ENCODE data around the gene CDK17. TPM values are rescaled to one million over a fixed set of nuclear protein-coding genes. Genes with fewer than 3 reads are reported as not detected.

CDK17 gene
- total and polyA plus RNA-seq, 2 donors (not counting 1 experiment from before 2014, with no cell fraction given), result 15.6 to 87.8 TPM

DNA sequence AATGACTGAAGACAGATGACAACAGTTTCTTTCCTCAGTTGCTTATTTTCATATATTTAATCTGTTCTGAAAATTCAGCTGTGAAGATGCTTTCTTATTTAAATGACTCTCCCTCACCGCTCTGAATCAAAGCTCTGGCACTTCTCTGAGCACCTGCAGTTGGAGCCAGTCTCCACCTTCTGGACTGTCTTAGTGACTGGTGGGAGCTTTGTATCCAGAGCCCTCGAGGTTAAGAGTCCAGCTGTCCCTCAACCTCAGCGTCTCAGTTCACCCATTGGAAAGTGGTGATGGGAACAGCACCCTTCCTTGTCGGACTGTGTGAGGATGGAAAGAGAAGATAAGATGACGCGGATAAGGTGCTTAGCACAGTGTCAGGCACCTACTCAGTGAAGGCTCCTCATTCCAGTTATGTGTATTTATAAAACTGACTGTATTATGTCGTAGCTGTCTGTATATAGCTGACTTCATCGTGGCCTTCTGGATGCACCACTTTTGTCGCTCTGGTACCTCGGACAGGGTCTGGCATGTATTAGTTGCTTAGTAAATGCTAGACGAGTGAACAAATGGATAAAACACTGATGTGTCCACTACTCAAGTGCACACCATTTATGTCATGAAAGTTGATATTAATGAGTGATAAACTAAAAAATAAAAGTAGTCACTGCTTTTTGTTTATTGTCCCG is 171.5 kb downstream of the CDK17 start:
- no peaks in the 10 kb centered on the region for H3K27me3 Mint-ChIP-seq
- H3K4me1 Mint-ChIP-seq, result peaks cover 20% of the 10 kb centered on the region
- no peak overlapping the region for H3K27ac ChIP-seq (ENCODE audit: low read length in 2 of 2)
- WGBS (ENCODE audit: insufficient coverage), result 100% methylated on average over 8 of the region's 12 CpGs
- H4K20me1 ChIP-seq (ENCODE audit: control insufficient read depth, insufficient read depth, low read length, poor library complexity, severe bottlenecking), result peaks cover 71% of the 10 kb centered on the region
- H2AFZ ChIP-seq (ENCODE audit: insufficient read depth, low read depth, low read length, poor library complexity, severe bottlenecking), result no peak overlapping the region
- TF ChIP-seq EZH2 (IDR thresholded peaks at IDR 0.05; ENCODE audit: borderline replicate concordance, insufficient read depth, low read depth, low read length, poor library complexity, severe bottlenecking), result no peak
- TF ChIP-seq, protein P1, sequence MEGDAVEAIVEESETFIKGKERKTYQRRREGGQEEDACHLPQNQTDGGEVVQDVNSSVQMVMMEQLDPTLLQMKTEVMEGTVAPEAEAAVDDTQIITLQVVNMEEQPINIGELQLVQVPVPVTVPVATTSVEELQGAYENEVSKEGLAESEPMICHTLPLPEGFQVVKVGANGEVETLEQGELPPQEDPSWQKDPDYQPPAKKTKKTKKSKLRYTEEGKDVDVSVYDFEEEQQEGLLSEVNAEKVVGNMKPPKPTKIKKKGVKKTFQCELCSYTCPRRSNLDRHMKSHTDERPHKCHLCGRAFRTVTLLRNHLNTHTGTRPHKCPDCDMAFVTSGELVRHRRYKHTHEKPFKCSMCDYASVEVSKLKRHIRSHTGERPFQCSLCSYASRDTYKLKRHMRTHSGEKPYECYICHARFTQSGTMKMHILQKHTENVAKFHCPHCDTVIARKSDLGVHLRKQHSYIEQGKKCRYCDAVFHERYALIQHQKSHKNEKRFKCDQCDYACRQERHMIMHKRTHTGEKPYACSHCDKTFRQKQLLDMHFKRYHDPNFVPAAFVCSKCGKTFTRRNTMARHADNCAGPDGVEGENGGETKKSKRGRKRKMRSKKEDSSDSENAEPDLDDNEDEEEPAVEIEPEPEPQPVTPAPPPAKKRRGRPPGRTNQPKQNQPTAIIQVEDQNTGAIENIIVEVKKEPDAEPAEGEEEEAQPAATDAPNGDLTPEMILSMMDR (IDR thresholded peaks at IDR 0.05), result no peak
- no peak overlapping the region for H3K9ac ChIP-seq (ENCODE audit: low read length)
- DNase-seq (no peak), ATAC-seq (ENCODE audit: low read depth) (no peak)
- H3K4me3 ChIP-seq (ENCODE audit: control extremely low read depth in 1 of 5, extremely low read depth in 1 of 5, insufficient read depth in 1 of 5, low read depth in 2 of 5, low read length in 4 of 5), result no peak overlapping the region
- POLR2A ChIA-PET, result no interaction called here
- H3K4me2 ChIP-seq (replicated peaks; ENCODE audit: low read depth, low read length, poor library complexity, severe bottlenecking), result no peak overlapping the region
- CTCF ChIA-PET, result interaction anchor here (0.6 to 1.6 kb wide), 3 partner anchors 14 to 288 kb away, joined by 3 to 7 read pairs (median 5); no protein-coding TSS in a partner anchor
- intact Hi-C loops (cut with micrococcal nuclease), result no loop called here
- H3K4me1 ChIP-seq (ENCODE audit: control insufficient read depth in 2 of 2, insufficient read depth in 2 of 2, low read length in 2 of 2), result no peaks in the 10 kb centered on the region
- H3K9me3 ChIP-seq (ENCODE audit: control extremely low read depth in 1 of 3, control insufficient read depth in 2 of 3, insufficient read depth in 1 of 3, low read length in 2 of 3), result no peaks in the 10 kb centered on the region
- peaks cover 0 to 73% of the 10 kb centered on the region in 2 experiments for H3K36me3 ChIP-seq (replicated peaks in 1 of 2; ENCODE audit: control extremely low read depth in 1 of 2, control insufficient read depth in 1 of 2, extremely low read depth in 1 of 2, insufficient read depth in 2 of 2, low read length in 1 of 2)
- no peak overlapping the region for H3K27ac Mint-ChIP-seq
- H3K4me3 Mint-ChIP-seq, result no peak overlapping the region
- H3K27me3 ChIP-seq (replicated peaks in 1 of 4; ENCODE audit: control extremely low read depth in 1 of 4, control insufficient read depth in 3 of 4, insufficient read depth in 4 of 4, low read length in 3 of 4), result no peaks in the 10 kb centered on the region
- no peaks in the 10 kb centered on the region for H3K9me3 Mint-ChIP-seq (ENCODE audit: insufficient read depth)
- peaks cover 95% of the 10 kb centered on the region for H3K79me2 ChIP-seq (ENCODE audit: control insufficient read depth, insufficient read depth, low read length)

Small RNAs within 50 kb of the gene (small RNA-seq; reads per million reads assigned to genes)
- not detected for gene RN7SKP11 (ENCODE audit: insufficient read length, low read depth, low replicate concordance)
- not detected for gene RNU4-24P (ENCODE audit: insufficient read length, low read depth, low replicate concordance)

Other genes with a start within 250 kb of the CDK17 start
- gene ELK3, start 206.1 kb downstream of the CDK17 start, total RNA-seq, result 77.7 and 87.1 TPM in 2 replicates
- 7.6 and 10.5 TPM in 2 replicates for gene ELK3, start 206.1 kb downstream of the CDK17 start, polyA plus RNA-seq
- 0.24 and 0.76 TPM in 2 replicates for gene CFAP54, start 89.1 kb upstream of the CDK17 start, total RNA-seq
- 0.12 and 0.13 TPM in 2 replicates for gene CFAP54, start 89.1 kb upstream of the CDK17 start, polyA plus RNA-seq

All from B cell (primary cell).